GM23248 (cell line): ENCODE data around the gene ATAD3A. TPM values are rescaled to one million over a fixed set of nuclear protein-coding genes. Genes with fewer than 3 reads are reported as not detected.
A peak's percentile ranks its signal among the peaks of the same experiment; 100 is the strongest.

ENCODE experiments used
- DNase-seq: peaks from one replicate; pipeline ENCODE4 v3.0.0-alpha.2; 2015
- H2AFZ ChIP-seq: fragments of 200-600 bp; sonication (generic); 2 replicates; pipeline ENCODE4 v1.6.1; 2016; ENCODE audit warnings: antibody characterized with exemption
- H3F3A ChIP-seq: fragments of 200-600 bp; sonication (generic); 2 replicates; pipeline ENCODE4 v1.6.1; 2016; ENCODE audit warnings: mild to moderate bottlenecking, antibody characterized with exemption, mixed run types; ENCODE audit not compliant: insufficient read depth
- H3K27ac ChIP-seq: fragments of 200-600 bp; sonication (generic); 2 replicates; pipeline ENCODE4 v1.5.1; 2016; ENCODE audit warnings: mild to moderate bottlenecking
- H3K27me3 ChIP-seq: fragments of 200-600 bp; sonication (generic); replicated peaks from 2 replicates; pipeline ENCODE4 v1.6.1; 2016; ENCODE audit warnings: mild to moderate bottlenecking; ENCODE audit not compliant: insufficient read depth
- H3K36me3 ChIP-seq: fragments of 200-600 bp; sonication (generic); 2 replicates; pipeline ENCODE4 v1.6.1; 2016; ENCODE audit warnings: low read depth, mild to moderate bottlenecking
- H3K4me1 ChIP-seq: fragments of 200-600 bp; sonication (generic); 2 replicates; pipeline ENCODE4 v1.6.1; 2016; ENCODE audit warnings: mild to moderate bottlenecking; ENCODE audit not compliant: insufficient read depth
- H3K4me2 ChIP-seq: fragments of 200-600 bp; sonication (generic); one replicate; pipeline ENCODE4 v1.6.1; 2016; ENCODE audit warnings: mild to moderate bottlenecking; ENCODE audit not compliant: unreplicated experiment
- H3K4me3 ChIP-seq: fragments of 200-600 bp; sonication (generic); 2 replicates; pipeline ENCODE4 v1.5.1; 2016; ENCODE audit warnings: mild to moderate bottlenecking
- H3K79me2 ChIP-seq: fragments of 200-600 bp; sonication (generic); 2 replicates; pipeline ENCODE4 v1.6.1; 2016; ENCODE audit warnings: mild to moderate bottlenecking; ENCODE audit not compliant: insufficient read depth
- H3K9ac ChIP-seq: fragments of 200-600 bp; sonication (generic); 2 replicates; pipeline ENCODE4 v1.6.1; 2016; ENCODE audit warnings: mild to moderate bottlenecking
- H3K9me2 ChIP-seq: fragments of 200-600 bp; sonication (generic); 2 replicates; pipeline ENCODE4 v1.6.1; 2016; ENCODE audit warnings: mixed run types, mild to moderate bottlenecking, moderate library complexity; ENCODE audit not compliant: insufficient read depth
- H3K9me3 ChIP-seq: fragments of 200-600 bp; sonication (generic); one replicate; pipeline ENCODE4 v1.6.1; 2017; ENCODE audit warnings: low read depth
- H4K20me1 ChIP-seq: fragments of 200-600 bp; sonication (generic); 2 replicates; pipeline ENCODE4 v1.6.0; 2016; ENCODE audit not compliant: insufficient read depth
- EZH2 ChIP-seq: fragments of 200-600 bp; sonication (generic); IDR thresholded peaks from 2 replicates; pipeline ENCODE4 v1.6.1; 2018; ENCODE audit warnings: antibody characterized with exemption, mild to moderate bottlenecking; ENCODE audit not compliant: insufficient read depth, poor library complexity, severe bottlenecking
- EZH2phosphoT487 ChIP-seq: fragments of 200-600 bp; sonication (generic); IDR thresholded peaks from 2 replicates; pipeline ENCODE4 v1.6.1; 2018; ENCODE audit warnings: antibody characterized with exemption, moderate library complexity, mild to moderate bottlenecking, low read depth; ENCODE audit not compliant: insufficient read depth
- WGBS, 2 experiments: methylation state at CpG; one replicate each; pipeline ENCODE4 v1.1.6; 2015 to 2017; ENCODE audit warnings: low lambda C conversion rate in 2 of 2, low coverage in 1 of 2; ENCODE audit errors: missing lambda C conversion rate in 2 of 2; 5-methylcytosine and 5-hydroxymethylcytosine counted together
- in situ Hi-C: fragments of 300-500 bp; cut with MboI; formaldehyde crosslinking; loops from 2 replicates; pipeline ENCODE4 v1.15.0; 2020
- polyA plus RNA-seq: library from polyadenylated mRNA; unstranded; fragments of >200 nt; fragmentation: Nextera tagmentation; extraction: Ambion mirVana; gene quantifications from 2 replicates; pipeline ENCODE4 v1.2.1, GENCODE V29; 2016
- total RNA-seq: library from RNA; depleted of rRNA; stranded (reverse); fragments of >200 nt; shearing (Covaris generic); gene quantifications from 2 replicates; pipeline ENCODE4 v1.2.3, GENCODE V29; 2014

Gene ATAD3A
- total and polyA plus RNA-seq, 2 experiments from 2014 or later: 42.8 to 45.8 TPM

DNA sequence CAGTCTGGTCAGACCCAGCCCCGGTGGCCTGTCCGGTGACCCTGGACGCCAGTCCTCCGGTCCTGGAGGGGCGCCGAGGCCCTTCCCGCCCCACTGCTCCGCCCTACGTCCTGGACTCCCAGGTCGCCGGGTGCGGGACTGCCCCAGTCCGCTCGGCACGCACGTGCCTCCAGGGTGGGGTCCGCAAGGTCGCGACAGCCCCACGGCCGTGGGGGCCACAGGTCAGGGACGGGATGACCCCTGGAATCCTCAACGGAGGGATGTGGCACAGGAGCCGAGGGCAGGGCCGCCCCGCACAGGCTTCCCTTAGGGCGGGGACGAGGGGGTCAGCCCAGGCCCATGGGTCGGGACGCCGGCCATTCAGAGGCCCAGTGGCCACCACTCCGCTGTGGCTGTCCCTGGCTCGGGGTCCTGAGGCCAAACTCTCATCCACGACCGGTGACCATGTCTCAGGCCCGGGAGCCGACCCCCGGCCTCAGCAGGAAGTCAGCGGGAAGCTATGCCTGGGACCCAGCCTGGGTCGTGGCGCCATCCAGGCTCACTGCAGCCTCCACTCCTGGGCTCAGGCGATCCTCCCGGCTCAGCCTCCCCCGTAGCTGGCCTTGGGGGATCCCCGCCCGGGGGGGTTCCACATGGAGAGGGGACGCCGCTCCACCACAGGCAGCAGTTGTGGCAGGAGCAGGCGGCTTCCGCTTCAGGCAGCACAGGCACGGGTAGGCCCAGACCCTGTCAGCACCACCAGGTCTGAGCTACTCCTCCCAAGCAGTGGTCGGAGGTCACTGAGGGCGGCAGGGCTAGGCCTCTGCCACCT, 29.1 kb downstream of the ATAD3A start:
- Histone ChIP-seq H3K9ac (peak overlapping the region; percentile 73), H3K79me2 (peaks cover 20% of the 10 kb centered on the region), H3K36me3 (no peaks in the 10 kb centered on the region), H4K20me1 (no peaks in the 10 kb centered on the region), H3F3A (peaks cover 5% of the 10 kb centered on the region; the same call in 1 of the 2 replicates), H3K9me2 (no peaks in the 10 kb centered on the region), H3K9me3 (no peaks in the 10 kb centered on the region), H3K4me3 (peak overlapping the region; percentile 73), H3K27ac (no peak overlapping the region), H3K4me1 (no peaks in the 10 kb centered on the region), H3K27me3 (no peaks in the 10 kb centered on the region), H3K4me2 (peak overlapping the region; percentile 56), H2AFZ (peak overlapping the region; percentile 55; the same call in 1 of the 2 replicates)
- in situ Hi-C loops: no loop called here
- 55 to 58% methylated on average over 35 to 39 of the region's 53 CpGs for WGBS, 2 experiments
- DNase-seq: no peak
- TF ChIP-seq EZH2: no peak
- no peak for TF ChIP-seq EZH2phosphoT487

DNA sequence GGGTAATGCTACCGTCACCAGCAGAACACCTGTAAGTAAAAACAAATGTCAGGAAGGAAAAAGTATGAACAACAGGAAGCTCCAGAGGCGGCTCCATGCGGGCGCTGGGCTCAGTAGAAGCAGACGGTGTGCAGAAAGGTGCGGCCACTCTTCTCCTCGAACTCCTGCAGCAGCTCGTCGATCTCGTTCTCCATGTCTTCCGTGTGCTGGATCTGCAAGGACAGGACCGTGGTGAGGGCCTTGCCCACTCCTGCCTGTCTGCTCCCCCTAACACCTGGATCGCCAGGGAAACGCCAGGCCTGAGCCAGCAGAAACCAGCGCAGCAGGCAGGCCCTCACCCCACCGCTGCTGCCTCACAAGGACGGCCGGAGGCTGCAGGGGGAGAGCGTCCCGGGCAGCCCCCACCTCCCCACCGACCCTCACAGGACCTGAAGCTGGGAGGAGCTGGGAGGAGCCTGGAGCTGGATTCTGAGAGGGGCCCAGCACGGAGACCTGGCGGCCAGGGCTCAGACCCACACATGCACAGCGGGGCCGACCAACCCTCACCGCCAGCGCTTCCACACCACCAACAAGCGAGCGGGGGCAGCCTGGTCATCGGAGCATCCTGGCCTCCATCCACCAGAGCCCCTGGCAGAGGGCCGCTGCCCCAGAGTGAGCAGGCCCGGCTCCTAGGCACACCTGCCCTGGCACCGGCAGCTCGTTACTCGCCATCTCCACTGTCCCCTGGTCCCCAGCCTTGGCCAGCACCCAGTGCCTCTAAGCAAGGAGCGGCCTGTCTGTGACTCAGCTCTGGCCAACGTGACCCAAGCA, 30.2 kb downstream of the ATAD3A start:
- Histone ChIP-seq H3K27ac (no peak overlapping the region), H3K79me2 (peaks cover 20% of the 10 kb centered on the region), H3K9me2 (no peaks in the 10 kb centered on the region), H3K27me3 (no peaks in the 10 kb centered on the region), H3K4me1 (no peaks in the 10 kb centered on the region), H2AFZ (no peak overlapping the region), H3K36me3 (no peaks in the 10 kb centered on the region), H3K9ac (no peak overlapping the region), H3K4me2 (no peak overlapping the region), H4K20me1 (no peaks in the 10 kb centered on the region), H3F3A (peaks cover 5% of the 10 kb centered on the region; the same call in 1 of the 2 replicates), H3K9me3 (no peaks in the 10 kb centered on the region), H3K4me3 (no peak overlapping the region)
- TF ChIP-seq EZH2phosphoT487: no peak
- no peak for TF ChIP-seq EZH2
- DNase-seq: no peak
- 96% methylated on average over 34 to 37 of the region's 37 CpGs for WGBS, 2 experiments
- in situ Hi-C loops: no loop called here

DNA sequence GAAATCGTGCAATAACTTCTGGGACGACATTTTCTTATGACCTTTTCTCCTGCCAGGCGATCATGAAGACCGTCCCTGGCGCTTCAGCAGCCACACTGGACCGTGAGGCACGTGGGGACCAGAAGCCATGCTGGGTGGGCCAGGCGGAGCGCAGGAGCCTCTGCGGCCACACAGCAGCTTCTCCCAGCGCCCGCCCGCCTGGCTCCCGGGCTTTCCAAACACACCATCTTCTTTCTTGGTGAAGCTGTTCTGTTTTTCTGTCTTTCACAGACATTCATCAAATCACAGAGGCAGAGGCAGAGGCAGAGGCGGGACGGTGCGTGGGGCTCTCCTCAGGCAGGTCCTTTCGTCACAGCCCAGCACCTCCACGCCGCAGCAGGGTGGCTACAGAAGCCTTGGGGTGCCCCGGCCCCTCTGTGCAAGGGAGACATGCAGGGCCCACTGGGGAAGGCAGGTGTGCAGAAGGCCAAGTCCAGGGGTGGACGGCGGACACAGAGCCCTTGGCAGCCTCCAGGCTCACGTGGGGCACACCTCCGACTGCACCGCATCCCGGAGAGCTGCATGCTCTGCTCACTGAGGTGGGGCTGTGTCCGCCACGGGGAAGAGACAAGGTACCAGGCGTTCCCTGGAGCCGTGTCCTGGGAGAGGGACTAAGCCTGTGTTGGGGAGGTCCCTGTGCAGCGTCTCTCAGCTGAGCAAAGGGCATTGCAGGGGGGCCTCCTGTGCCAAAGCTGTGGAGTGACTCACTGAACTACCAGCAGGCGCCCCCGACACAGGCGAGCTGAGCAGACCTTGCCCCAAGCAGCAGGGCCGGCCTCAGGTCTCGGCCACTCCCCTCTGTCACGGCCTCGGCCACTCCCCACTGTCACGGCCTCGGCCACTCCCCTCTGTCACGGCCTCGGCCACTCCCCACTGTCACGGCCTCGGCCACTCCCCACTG, 31.1 kb downstream of the ATAD3A start:
- 83 to 91% methylated on average over 37 to 42 of the region's 45 CpGs for WGBS, 2 experiments
- Histone ChIP-seq H2AFZ (no peak overlapping the region), H3K27ac (no peak overlapping the region), H3F3A (peaks cover 5% of the 10 kb centered on the region; the same call in 1 of the 2 replicates), H4K20me1 (no peaks in the 10 kb centered on the region), H3K9me2 (no peaks in the 10 kb centered on the region), H3K4me3 (no peak overlapping the region), H3K4me2 (no peak overlapping the region), H3K9me3 (no peaks in the 10 kb centered on the region), H3K79me2 (peaks cover 14% of the 10 kb centered on the region), H3K4me1 (no peaks in the 10 kb centered on the region), H3K9ac (no peak overlapping the region), H3K27me3 (no peaks in the 10 kb centered on the region), H3K36me3 (no peaks in the 10 kb centered on the region)
- TF ChIP-seq EZH2 (no peak), EZH2phosphoT487 (no peak)
- DNase-seq: no peak
- in situ Hi-C loops: no loop called here

DNA sequence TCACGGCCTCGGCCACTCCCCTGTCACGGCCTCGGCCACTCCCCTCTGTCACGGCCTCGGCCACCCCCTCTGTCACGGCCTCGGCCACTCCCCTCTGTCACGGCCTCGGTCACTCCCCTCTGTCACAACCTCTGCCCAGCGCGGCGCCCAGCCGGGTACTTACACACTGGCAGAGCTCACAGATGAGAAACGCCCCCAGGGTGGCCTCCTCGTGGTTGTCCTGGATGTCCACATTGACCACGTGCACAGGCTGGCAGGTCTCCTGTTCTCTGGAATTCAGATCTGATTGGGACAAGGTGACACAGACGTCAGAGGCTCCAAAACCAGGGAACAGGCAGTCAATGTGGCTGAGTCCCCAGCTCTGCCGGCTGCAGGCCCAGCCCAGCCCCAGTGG, 31.7 kb downstream of the ATAD3A start:
- no peaks in the 10 kb centered on the region for H3K36me3 ChIP-seq
- H4K20me1 ChIP-seq: no peaks in the 10 kb centered on the region
- no peak overlapping the region for H3K27ac ChIP-seq
- H3K4me3 ChIP-seq: no peak overlapping the region
- no peaks in the 10 kb centered on the region for H3K9me3 ChIP-seq
- in situ Hi-C loops: no loop called here
- H2AFZ ChIP-seq: no peak overlapping the region
- 48 to 50% methylated on average over 13 to 19 of the region's 19 CpGs for WGBS, 2 experiments
- H3K27me3 ChIP-seq: no peaks in the 10 kb centered on the region
- peaks cover 5% of the 10 kb centered on the region; the same call in 1 of the 2 replicates for H3F3A ChIP-seq
- TF ChIP-seq EZH2 (no peak), EZH2phosphoT487 (no peak)
- H3K9ac ChIP-seq: no peak overlapping the region
- H3K9me2 ChIP-seq: no peaks in the 10 kb centered on the region
- peaks cover 10% of the 10 kb centered on the region; the same call in 1 of the 2 replicates for H3K79me2 ChIP-seq
- peak; percentile 42 for DNase-seq
- no peaks in the 10 kb centered on the region for H3K4me1 ChIP-seq
- no peak overlapping the region for H3K4me2 ChIP-seq
